ENCODE measurements around the gene ETV3. TPM values are rescaled to one million over a fixed set of nuclear protein-coding genes. Genes with fewer than 3 reads are reported as not detected.

Gene ETV3
- total RNA-seq, 1 experiment from 2014 or later = 21.2 TPM

- ChIA-PET POLR2A (no interaction called here), RAD21 (ENCODE audit: low non-redundant PET in 1 of 2, low total read pairs in 2 of 2, uncharacterized antibody in 2 of 2, unreplicated experiment in 2 of 2) (no interaction called here), CTCF (interaction anchor here (2.2 to 2.6 kb wide), 2 partner anchors 13 to 68 kb away, joined by 10 to 28 read pairs; no protein-coding TSS in a partner anchor)
- H3K27ac ChIP-seq (ENCODE audit: low read depth, low read length) = no peak overlapping the region
- no peak overlapping the region for H3K4me3 ChIP-seq (replicated peaks in 1 of 2; ENCODE audit: low read depth in 1 of 2, low read length in 2 of 2)
- no TSS peak for BruUV-seq (replicated peaks)
- ATAC-seq (no peak), DNase-seq (ENCODE audit: low read depth, low spot score) (no peak)
- no peaks in the 10 kb centered on the region for H3K36me3 ChIP-seq (ENCODE audit: control insufficient read depth in 1 of 2, insufficient read depth in 2 of 2, low read length in 2 of 2)
- H4K20me1 ChIP-seq (ENCODE audit: insufficient read depth) = no peaks in the 10 kb centered on the region
- H2AFZ ChIP-seq (ENCODE audit: low read depth, low read length, poor library complexity, severe bottlenecking) = no peak overlapping the region
- no peaks in the 10 kb centered on the region for H3K27me3 ChIP-seq (ENCODE audit: insufficient read depth, low read length)
- no peaks in the 10 kb centered on the region for H3K9me3 ChIP-seq (ENCODE audit: control insufficient read depth in 1 of 2, insufficient read depth in 1 of 2, low read depth in 1 of 2, low read length in 2 of 2)
- no peaks in the 10 kb centered on the region for H3K9me2 ChIP-seq (ENCODE audit: insufficient read depth)
- intact Hi-C loops (cut with micrococcal nuclease) = loop anchor here (10.0 kb wide), 1 partner anchor 398 kb away; no protein-coding TSS in a partner anchor
- no peak overlapping the region for H3K4me2 ChIP-seq (ENCODE audit: low read length)
- no peak for TF ChIP-seq YY1 (IDR thresholded peaks at IDR 0.05; ENCODE audit: extremely low read depth, insufficient replicate concordance, low read depth, low read length)
- TF ChIP-seq EGR1 (IDR thresholded peaks at IDR 0.05; ENCODE audit: low read depth) = no peak
- TF ChIP-seq ATF3 (IDR thresholded peaks at IDR 0.05) = no peak
- no peak for TF ChIP-seq REST (IDR thresholded peaks at IDR 0.05; ENCODE audit: low read depth)
- no peak for TF ChIP-seq SP1 (IDR thresholded peaks at IDR 0.05; ENCODE audit: low read depth)
- no peak for TF ChIP-seq EZH2 (IDR thresholded peaks at IDR 0.05)
- TF ChIP-seq ELF1 (IDR thresholded peaks at IDR 0.05; ENCODE audit: borderline replicate concordance, low read depth) = no peak
- no peak for TF ChIP-seq POLR2A (IDR thresholded peaks at IDR 0.05; ENCODE audit: borderline replicate concordance, extremely low read depth, insufficient read depth, insufficient read length)
- TF ChIP-seq, protein P1, sequence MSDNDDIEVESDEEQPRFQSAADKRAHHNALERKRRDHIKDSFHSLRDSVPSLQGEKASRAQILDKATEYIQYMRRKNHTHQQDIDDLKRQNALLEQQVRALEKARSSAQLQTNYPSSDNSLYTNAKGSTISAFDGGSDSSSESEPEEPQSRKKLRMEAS (IDR thresholded peaks at IDR 0.05) = no peak
- TF ChIP-seq CBX3 (IDR thresholded peaks at IDR 0.05; ENCODE audit: low read depth) = no peak
- no peak for TF ChIP-seq CEBPB (IDR thresholded peaks at IDR 0.05; ENCODE audit: low read depth)
- no peak for TF ChIP-seq ZFX (IDR thresholded peaks at IDR 0.05)
- TF ChIP-seq POLR2AphosphoS5 (IDR thresholded peaks at IDR 0.05; ENCODE audit: low read depth, low read length) = no peak
- TF ChIP-seq TCF7L2 (IDR thresholded peaks at IDR 0.05; ENCODE audit: borderline replicate concordance, extremely low read depth, insufficient read depth, insufficient read length) = no peak
- H3K9ac ChIP-seq (ENCODE audit: low read length) = no peak overlapping the region
- 0 out of 4 replicates have a peak, but pooled peaks cover 0 to 2% of the 10 kb centered on the region in 2 experiments for H3K4me1 ChIP-seq (ENCODE audit: control insufficient read depth in 1 of 2, insufficient read depth in 2 of 2, low read length in 2 of 2)
- no peaks in the 10 kb centered on the region for H3K79me2 ChIP-seq (ENCODE audit: insufficient read depth, low read length)
These were observed 51.2 kb downstream of the ETV3 start for GRCh38 chr1:157087030-157087429.
